Fibroblast of lung (primary cell): ENCODE measurements around the gene RND3. TPM values are rescaled to one million over a fixed set of nuclear protein-coding genes. Genes with fewer than 3 reads are reported as not detected.
A peak's percentile ranks its signal among the peaks of the same experiment; 100 is the strongest.

Experiments
- DNase-seq, 2 donors: peaks; one replicate each; pipeline versions ENCODE4 v3.0.0 to v3.0.0-alpha.2; 2010; ENCODE audit warnings: low read depth in 2 of 2
- H2AFZ ChIP-seq: 2 replicates; pipeline ENCODE4 v1.5.1; 2012; ENCODE audit warnings: low read length, control low read depth, inconsistent platforms
- H3K27ac ChIP-seq: 2 replicates; pipeline ENCODE4 v1.5.1; 2011; ENCODE audit warnings: low read length, control low read depth; ENCODE audit not compliant: insufficient read depth
- H3K27me3 ChIP-seq: 2 replicates; pipeline ENCODE4 v1.5.1; 2011; ENCODE audit warnings: mild to moderate bottlenecking, low read length; ENCODE audit not compliant: control insufficient read depth, insufficient read depth
- H3K36me3 ChIP-seq: 2 replicates; pipeline ENCODE4 v1.5.1; 2011; ENCODE audit warnings: low read length; ENCODE audit not compliant: control insufficient read depth, insufficient read depth
- H3K4me1 ChIP-seq: 2 replicates; pipeline ENCODE4 v1.5.1; 2011; ENCODE audit warnings: low read length; ENCODE audit not compliant: control insufficient read depth, insufficient read depth; ENCODE audit errors: extremely low read depth
- H3K4me2 ChIP-seq: 2 replicates; pipeline ENCODE4 v1.5.1; 2011; ENCODE audit warnings: low read length, control low read depth; ENCODE audit not compliant: insufficient read depth; ENCODE audit errors: extremely low read depth
- H3K4me3 ChIP-seq, 4 experiments: fragments of 200-600 bp in 1 of 4; sonication (generic) in 1 of 4; replicated peaks in 1 of 4; 2 replicates each; pipeline ENCODE4 v1.5.1; 2011 to 2016; ENCODE audit warnings: low read length in 4 of 4, low read depth in 3 of 4, mild to moderate bottlenecking in 3 of 4, control low read depth in 2 of 4, inconsistent platforms in 1 of 4, mixed read lengths in 1 of 4; ENCODE audit not compliant: insufficient read depth in 1 of 4; ENCODE audit errors: control extremely low read depth in 1 of 4
- H3K79me2 ChIP-seq: 2 replicates; pipeline ENCODE4 v1.5.1; 2012; ENCODE audit warnings: mild to moderate bottlenecking, low read length, inconsistent platforms; ENCODE audit not compliant: control insufficient read depth, insufficient read depth
- H3K9ac ChIP-seq: 2 replicates; pipeline ENCODE4 v1.5.1; 2011; ENCODE audit warnings: mild to moderate bottlenecking, low read length, control low read depth; ENCODE audit not compliant: insufficient read depth
- H3K9me3 ChIP-seq: 2 replicates; pipeline ENCODE4 v1.5.1; 2012; ENCODE audit warnings: low read depth, low read length; ENCODE audit not compliant: control insufficient read depth, insufficient read depth
- H4K20me1 ChIP-seq: 2 replicates; pipeline ENCODE4 v1.5.1; 2011; ENCODE audit warnings: low read length; ENCODE audit not compliant: control insufficient read depth, insufficient read depth; ENCODE audit errors: extremely low read depth
- EZH2 ChIP-seq: IDR thresholded peaks from 2 replicates; pipeline ENCODE4 v1.5.1; 2012; ENCODE audit warnings: low read length, control low read depth, mild to moderate bottlenecking; ENCODE audit errors: missing control alignments
- polyA plus RNA-seq, 2 donors: library from polyadenylated mRNA; depleted of rRNA in 1 of 2; stranded (reverse) in 1 of 2; unstranded in 1 of 2; fragments of >200 nt; gene quantifications; 2 replicates each; pipeline ENCODE4 v1.2.1, GENCODE V29; 2011 to 2012; ENCODE audit warnings: missing spikeins in 1 of 2
- total RNA-seq: library from RNA; depleted of rRNA; stranded (reverse); fragments of >200 nt; gene quantifications from 2 replicates; pipeline ENCODE4 v1.2.1, GENCODE V29; 2014
- TF ChIP-seq, protein P1 (sequence below), 2 donors: IDR thresholded peaks in 1 of 2; conservative IDR thresholded peaks in 1 of 2; 1 replicate in 1 of 2; 2 replicates in 1 of 2; pipeline ENCODE4 v1.5.1; 2011 to 2012; ENCODE audit warnings: low read length in 2 of 2, control low read depth in 1 of 2, inconsistent platforms in 1 of 2, low read depth in 1 of 2, mild to moderate bottlenecking in 1 of 2

RND3 gene
- total and polyA plus RNA-seq, 2 donors (not counting 1 experiment from before 2014, with no cell fraction given) = 363 to 1,405 TPM

- TF ChIP-seq, protein P1, sequence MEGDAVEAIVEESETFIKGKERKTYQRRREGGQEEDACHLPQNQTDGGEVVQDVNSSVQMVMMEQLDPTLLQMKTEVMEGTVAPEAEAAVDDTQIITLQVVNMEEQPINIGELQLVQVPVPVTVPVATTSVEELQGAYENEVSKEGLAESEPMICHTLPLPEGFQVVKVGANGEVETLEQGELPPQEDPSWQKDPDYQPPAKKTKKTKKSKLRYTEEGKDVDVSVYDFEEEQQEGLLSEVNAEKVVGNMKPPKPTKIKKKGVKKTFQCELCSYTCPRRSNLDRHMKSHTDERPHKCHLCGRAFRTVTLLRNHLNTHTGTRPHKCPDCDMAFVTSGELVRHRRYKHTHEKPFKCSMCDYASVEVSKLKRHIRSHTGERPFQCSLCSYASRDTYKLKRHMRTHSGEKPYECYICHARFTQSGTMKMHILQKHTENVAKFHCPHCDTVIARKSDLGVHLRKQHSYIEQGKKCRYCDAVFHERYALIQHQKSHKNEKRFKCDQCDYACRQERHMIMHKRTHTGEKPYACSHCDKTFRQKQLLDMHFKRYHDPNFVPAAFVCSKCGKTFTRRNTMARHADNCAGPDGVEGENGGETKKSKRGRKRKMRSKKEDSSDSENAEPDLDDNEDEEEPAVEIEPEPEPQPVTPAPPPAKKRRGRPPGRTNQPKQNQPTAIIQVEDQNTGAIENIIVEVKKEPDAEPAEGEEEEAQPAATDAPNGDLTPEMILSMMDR (conservative IDR thresholded peaks at IDR 0.05 in 1 of 2, IDR thresholded peaks at IDR 0.05 in 1 of 2; ENCODE audit: low read depth in 1 of 2, low read length in 2 of 2) = no peak
- TF ChIP-seq EZH2 = no peak
- Histone ChIP-seq H3K79me2 (no peaks in the 10 kb centered on the region), H3K4me1 (peaks cover 14% of the 10 kb centered on the region), H3K9ac (no peak overlapping the region), H3K27me3 (no peaks in the 10 kb centered on the region), H3K27ac (peak overlapping the region; percentile 72), H3K4me3 (no peak overlapping the region), H4K20me1 (no peaks in the 10 kb centered on the region), H3K9me3 (no peaks in the 10 kb centered on the region), H3K36me3 (no peaks in the 10 kb centered on the region), H3K4me2 (no peak overlapping the region), H2AFZ (no peak overlapping the region)
- DNase-seq = no peak
Observed at GRCh38 chr2:150495001-150495400, 7.5 kb upstream of the RND3 start.

DNA sequence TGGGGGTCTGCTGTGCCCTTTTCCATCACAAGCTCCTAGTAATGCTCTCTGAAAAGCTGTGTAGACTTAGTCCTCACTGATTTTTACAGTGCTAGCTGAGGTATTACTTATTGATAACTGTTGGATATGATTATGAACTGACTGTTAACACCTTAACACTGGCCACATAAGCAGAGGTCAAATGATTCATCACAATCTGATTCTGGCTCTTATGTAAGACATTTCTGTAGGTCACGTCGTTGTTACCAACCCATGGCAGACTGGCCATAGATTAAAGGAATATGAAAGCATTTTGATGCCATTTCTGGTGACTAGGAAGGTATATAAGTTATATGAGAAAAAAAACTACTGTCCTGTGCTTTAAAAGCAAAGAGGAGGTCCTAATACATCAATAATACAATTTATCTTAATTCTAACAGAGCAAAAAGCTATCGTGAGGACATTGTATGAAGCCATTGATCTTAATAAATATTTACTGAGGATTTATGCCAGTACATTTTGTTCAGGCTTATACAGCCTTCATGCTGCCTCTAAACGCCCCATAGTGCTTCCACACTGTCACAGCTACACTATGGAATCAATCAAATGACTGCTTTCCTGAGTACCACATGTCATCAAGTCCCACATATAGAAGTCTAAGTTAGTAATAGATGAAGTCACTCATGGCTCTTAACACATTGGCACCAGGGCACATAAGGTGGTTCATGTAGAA, 6.9 kb upstream of the RND3 start:
- H3K79me2 ChIP-seq = no peaks in the 10 kb centered on the region
- DNase-seq = no peak
- H2AFZ ChIP-seq = no peak overlapping the region
- no peaks in the 10 kb centered on the region for H4K20me1 ChIP-seq
- no peak overlapping the region for H3K4me2 ChIP-seq
- no peaks in the 10 kb centered on the region for H3K36me3 ChIP-seq
- TF ChIP-seq EZH2 = no peak
- TF ChIP-seq, protein P1 (conservative IDR thresholded peaks at IDR 0.05 in 1 of 2, IDR thresholded peaks at IDR 0.05 in 1 of 2; ENCODE audit: low read depth in 1 of 2, low read length in 2 of 2) = no peak
- H3K27me3 ChIP-seq = no peaks in the 10 kb centered on the region
- peak overlapping the region; percentile 72 for H3K27ac ChIP-seq
- peaks cover 14% of the 10 kb centered on the region for H3K4me1 ChIP-seq
- H3K9me3 ChIP-seq = no peaks in the 10 kb centered on the region
- no peak overlapping the region for H3K9ac ChIP-seq
- no peak overlapping the region for H3K4me3 ChIP-seq

DNA sequence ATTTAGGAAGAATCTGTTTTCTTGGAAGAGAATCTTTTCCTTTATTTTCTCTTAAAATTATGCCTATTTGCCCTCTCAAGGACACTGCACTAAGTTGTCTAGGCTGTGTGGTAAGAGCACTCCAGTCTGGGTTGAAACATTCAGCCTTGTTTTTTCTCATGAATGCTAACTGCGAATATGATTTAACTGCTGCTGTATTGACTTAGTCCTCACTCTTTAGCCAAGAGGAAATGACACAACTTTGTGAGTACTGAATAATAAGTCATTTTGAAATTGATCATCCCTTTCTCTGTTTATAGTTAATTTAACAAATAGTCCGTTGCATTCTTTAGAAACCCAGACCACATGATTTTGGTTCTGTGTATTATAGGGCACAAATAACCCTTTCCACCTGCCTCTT, 4.5 kb upstream of the RND3 start:
- Histone ChIP-seq H3K27ac (no peak overlapping the region), H3K9ac (no peak overlapping the region), H4K20me1 (no peaks in the 10 kb centered on the region), H3K36me3 (no peaks in the 10 kb centered on the region), H3K4me1 (peaks cover 14% of the 10 kb centered on the region), H3K4me2 (peak overlapping the region; percentile 0), H3K27me3 (no peaks in the 10 kb centered on the region), H3K4me3 (no peak overlapping the region), H2AFZ (no peak overlapping the region), H3K79me2 (peaks cover 13% of the 10 kb centered on the region), H3K9me3 (no peaks in the 10 kb centered on the region)
- TF ChIP-seq, protein P1 (conservative IDR thresholded peaks at IDR 0.05 in 1 of 2, IDR thresholded peaks at IDR 0.05 in 1 of 2; ENCODE audit: low read depth in 1 of 2, low read length in 2 of 2) = no peak
- TF ChIP-seq EZH2 = no peak
- DNase-seq = peak; percentile 63 to 71
